Measurements from ENCODE around the gene LARGE1. TPM values are rescaled to one million over a fixed set of nuclear protein-coding genes. Genes with fewer than 3 reads are reported as not detected.
"Not testable (repeated sequence)": the region's sequence is repeated elsewhere in the genome, so short reads cannot be mapped to it uniquely, and the experiment has no call there.

The LARGE1 gene
- total RNA-seq, 2 donors from 2014 or later = 80.5 to 101 TPM

DNA sequence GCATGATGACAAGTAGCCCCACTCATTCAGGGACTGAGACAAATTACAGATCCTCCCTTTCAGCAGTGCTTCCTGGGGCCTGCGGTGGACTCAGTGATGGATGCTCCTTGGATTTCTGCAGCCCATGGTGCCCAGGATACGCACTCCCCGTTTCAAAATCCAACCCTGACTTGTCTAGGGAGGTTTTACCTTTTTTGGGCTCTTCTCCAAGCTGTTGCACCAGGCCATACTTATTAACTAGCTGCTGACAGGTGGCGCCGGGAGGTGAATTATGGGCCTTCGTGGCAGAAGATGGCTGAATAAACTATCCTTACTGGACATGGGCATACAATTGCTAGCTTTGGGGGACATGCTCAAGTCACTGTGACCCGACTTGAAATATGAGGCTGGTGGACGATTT lies 537.8 kb downstream of the LARGE1 start:
- no peaks in the 10 kb centered on the region for H3K27me3 ChIP-seq
- TF ChIP-seq, protein P1, sequence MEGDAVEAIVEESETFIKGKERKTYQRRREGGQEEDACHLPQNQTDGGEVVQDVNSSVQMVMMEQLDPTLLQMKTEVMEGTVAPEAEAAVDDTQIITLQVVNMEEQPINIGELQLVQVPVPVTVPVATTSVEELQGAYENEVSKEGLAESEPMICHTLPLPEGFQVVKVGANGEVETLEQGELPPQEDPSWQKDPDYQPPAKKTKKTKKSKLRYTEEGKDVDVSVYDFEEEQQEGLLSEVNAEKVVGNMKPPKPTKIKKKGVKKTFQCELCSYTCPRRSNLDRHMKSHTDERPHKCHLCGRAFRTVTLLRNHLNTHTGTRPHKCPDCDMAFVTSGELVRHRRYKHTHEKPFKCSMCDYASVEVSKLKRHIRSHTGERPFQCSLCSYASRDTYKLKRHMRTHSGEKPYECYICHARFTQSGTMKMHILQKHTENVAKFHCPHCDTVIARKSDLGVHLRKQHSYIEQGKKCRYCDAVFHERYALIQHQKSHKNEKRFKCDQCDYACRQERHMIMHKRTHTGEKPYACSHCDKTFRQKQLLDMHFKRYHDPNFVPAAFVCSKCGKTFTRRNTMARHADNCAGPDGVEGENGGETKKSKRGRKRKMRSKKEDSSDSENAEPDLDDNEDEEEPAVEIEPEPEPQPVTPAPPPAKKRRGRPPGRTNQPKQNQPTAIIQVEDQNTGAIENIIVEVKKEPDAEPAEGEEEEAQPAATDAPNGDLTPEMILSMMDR (IDR thresholded peaks at IDR 0.05) = no peak
- H3K27ac ChIP-seq = no peak overlapping the region
- H3K9me3 ChIP-seq = peaks cover 0 to 13% of the 10 kb centered on the region in 2 donors
- no peaks in the 10 kb centered on the region for H3K4me1 ChIP-seq
- peaks cover 29% of the 10 kb centered on the region for H3K36me3 ChIP-seq
- H3K4me3 ChIP-seq = no peak overlapping the region
- no peak for DNase-seq (ENCODE audit: low spot score)

DNA sequence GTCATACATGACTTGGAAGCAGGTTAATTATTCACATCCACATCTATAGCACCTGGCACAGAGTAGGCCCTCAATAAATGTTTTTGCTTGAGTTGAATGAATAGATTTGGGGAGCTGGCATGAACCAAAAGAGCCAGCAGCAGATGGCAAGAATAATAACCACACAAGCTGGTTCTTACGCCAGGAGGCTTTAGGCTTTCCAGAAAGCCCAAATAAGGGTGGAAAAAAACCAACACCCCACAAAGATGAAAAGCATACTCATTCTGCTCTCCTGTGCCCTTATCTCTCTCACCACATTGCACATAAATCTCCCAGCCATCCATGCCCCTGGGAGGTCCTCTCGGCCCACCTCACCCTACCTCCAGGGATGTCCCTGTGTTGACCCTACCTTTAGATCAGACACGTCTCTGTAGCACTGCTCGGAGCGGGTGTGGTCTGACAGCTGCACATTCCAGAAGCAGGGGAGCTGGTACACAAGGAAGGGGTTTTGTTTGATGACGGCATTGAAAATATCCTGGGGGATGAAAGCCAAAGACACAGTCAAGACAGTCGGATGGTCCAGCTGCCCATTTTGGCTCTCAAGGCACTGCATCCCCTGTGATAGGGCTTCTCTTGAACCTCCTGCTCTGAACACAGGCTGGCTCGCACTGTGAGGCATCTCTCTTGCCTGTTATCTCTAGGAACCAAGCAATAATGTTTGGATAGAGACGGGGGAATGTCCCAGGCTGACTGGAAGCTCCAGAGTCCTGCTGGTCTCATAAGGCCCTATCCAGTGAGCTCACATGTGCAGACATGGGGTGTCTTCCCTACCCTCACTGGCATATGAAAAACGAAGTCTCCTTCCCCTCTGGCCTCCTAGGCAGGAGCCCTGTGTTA lies 538.5 kb downstream of the LARGE1 start:
- Histone ChIP-seq H3K27ac (no peak overlapping the region), H3K27me3 (no peaks in the 10 kb centered on the region), H3K4me3 (no peak overlapping the region), H3K4me1 (no peaks in the 10 kb centered on the region), H3K36me3 (peaks cover 29% of the 10 kb centered on the region), H3K9me3 (peaks cover 0 to 13% of the 10 kb centered on the region in 2 donors)
- TF ChIP-seq, protein P1 (IDR thresholded peaks at IDR 0.05) = no peak
- no peak for DNase-seq (ENCODE audit: low spot score)

DNA sequence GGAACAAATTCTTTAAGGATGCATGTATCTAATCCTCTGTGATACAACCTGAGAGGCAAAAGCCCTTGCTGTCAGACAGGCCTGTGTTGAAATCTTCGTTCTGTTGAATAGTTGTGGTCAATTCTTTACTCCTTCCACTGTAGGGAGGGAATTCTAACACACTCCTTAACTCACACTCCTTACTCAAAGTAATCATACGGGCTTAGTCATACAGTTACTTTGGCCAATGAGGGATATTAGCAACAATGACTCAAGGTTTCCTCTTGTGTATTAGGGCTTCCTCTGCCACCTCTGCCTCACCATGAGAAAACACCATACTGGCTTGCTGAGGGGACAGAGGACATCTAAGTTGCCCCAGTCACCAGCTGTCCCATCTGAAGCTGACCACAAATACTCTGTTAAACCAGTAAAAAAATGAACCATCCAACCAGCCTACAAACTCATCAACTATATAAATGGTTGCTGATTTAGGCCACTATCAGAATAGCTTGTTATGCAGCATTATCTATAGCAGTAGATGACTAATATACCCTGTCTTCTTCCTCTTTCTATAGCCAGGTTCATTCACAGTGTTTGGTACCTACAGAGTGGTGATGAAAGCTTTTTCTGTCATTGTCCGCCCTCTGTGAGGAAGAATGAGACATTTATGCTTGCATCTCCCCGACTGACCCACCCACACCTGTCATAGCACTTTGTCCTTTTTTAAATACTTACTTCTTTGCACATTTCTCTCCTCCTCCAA lies 539.3 kb downstream of the LARGE1 start:
- H3K4me3 ChIP-seq = no peak overlapping the region
- H3K27ac ChIP-seq = no peak overlapping the region
- no peak for DNase-seq (ENCODE audit: low spot score)
- no peaks in the 10 kb centered on the region for H3K27me3 ChIP-seq
- no peaks in the 10 kb centered on the region for H3K4me1 ChIP-seq
- TF ChIP-seq, protein P1 (IDR thresholded peaks at IDR 0.05) = no peak
- H3K9me3 ChIP-seq = peaks cover 0 to 13% of the 10 kb centered on the region in 2 donors
- H3K36me3 ChIP-seq = peaks cover 29% of the 10 kb centered on the region

DNA sequence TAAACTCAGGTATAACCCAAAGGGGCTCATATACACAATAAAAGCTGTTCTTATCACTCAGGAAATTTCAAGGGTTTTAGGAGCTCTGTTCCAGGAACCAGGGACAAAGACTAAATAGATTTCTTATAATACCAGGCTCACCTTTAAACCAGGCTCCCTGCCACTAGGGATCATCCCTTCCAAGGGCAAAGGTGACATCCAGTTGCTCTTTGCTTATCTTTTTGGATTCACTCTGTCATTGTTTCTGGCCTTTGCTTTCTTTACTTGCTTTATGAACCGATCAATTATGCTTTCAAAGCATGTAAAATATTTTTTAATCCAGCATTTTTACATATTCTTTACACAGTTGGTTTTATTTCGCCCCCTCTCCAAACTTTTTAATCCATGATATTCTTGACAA lies 540.4 kb downstream of the LARGE1 start:
- Histone ChIP-seq H3K4me1 (no peaks in the 10 kb centered on the region), H3K36me3 (peaks cover 29% of the 10 kb centered on the region), H3K27ac (no peak overlapping the region), H3K9me3 (peaks cover 0 to 13% of the 10 kb centered on the region in 2 donors), H3K4me3 (no peak overlapping the region), H3K27me3 (no peaks in the 10 kb centered on the region)
- TF ChIP-seq, protein P1 (IDR thresholded peaks at IDR 0.05) = no peak
- DNase-seq (ENCODE audit: low spot score) = no peak

DNA sequence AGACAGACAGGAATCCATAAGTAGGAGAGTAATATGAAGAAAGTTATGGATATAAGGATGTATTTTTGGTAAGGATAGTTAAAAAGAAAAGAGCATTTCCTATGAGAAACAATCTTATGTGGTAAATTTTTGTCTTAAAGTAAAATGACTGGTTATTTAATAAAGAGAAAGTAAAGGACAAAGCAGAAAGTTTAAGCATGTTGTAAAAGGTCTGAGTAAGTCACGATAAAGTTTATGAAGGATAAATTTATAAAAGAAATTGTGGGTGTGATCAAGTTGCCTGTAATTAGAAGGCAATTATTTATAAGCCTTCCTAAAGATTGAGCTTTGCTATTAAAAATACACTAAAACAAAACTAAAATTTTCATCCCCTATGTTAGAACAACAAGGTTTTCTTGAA lies 547.4 kb downstream of the LARGE1 start:
- H3K9me3 ChIP-seq = peaks cover 0 to 4% of the 10 kb centered on the region in 2 donors
- no peaks in the 10 kb centered on the region for H3K27me3 ChIP-seq
- H3K36me3 ChIP-seq = no peaks in the 10 kb centered on the region
- DNase-seq (ENCODE audit: low spot score) = no peak
- no peaks in the 10 kb centered on the region for H3K4me1 ChIP-seq
- TF ChIP-seq, protein P1 (IDR thresholded peaks at IDR 0.05) = no peak
- H3K4me3 ChIP-seq = no peak overlapping the region
- no peak overlapping the region for H3K27ac ChIP-seq

DNA sequence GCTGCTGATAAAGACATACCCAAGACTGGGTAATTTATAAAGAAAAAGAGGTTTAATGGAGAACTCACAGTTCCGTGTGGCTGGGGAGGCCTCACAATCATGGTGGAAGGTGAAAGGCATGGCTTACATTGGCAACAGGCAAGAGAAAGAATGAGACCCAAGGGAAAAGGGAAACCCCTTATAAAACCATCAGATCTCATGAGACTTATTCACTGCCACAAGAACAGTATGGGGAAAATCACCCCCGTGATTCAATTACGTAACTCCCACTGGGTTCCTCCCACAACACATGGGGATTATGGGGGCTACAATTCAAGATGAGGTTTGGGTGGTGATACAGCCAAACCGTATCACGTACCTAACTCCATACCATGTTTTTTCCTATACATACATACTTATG lies 557.0 kb downstream of the LARGE1 start:
- H3K4me1 ChIP-seq; H3K4me3 ChIP-seq; H3K27ac ChIP-seq; H3K36me3 ChIP-seq; DNase-seq (ENCODE audit: low spot score); H3K27me3 ChIP-seq; H3K9me3 ChIP-seq: not testable (repeated sequence)

Data from right atrium auricular region (tissue), 2 donors.